Measurements from ENCODE around the gene AQP12A. TPM values are rescaled to one million over a fixed set of nuclear protein-coding genes. Genes with fewer than 3 reads are reported as not detected.

AQP12A gene
- total RNA-seq, 4 donors from 2014 or later, result not detected

- Histone ChIP-seq H3K27ac (no peak overlapping the region), H3K9me3 (no peaks in the 10 kb centered on the region), H3K27me3 (no peaks in the 10 kb centered on the region), H3K4me1 (no peaks in the 10 kb centered on the region), H3K36me3 (no peaks in the 10 kb centered on the region), H3K4me3 (replicated peaks in 1 of 3) (no peak overlapping the region)
- 65 to 87% methylated on average over 7 of the region's 7 CpGs for WGBS, 2 donors
- intact Hi-C loops (cut with DNase I), result no loop called here
- no peak for TF ChIP-seq CTCF (IDR thresholded peaks at IDR 0.05)
- no peak for TF ChIP-seq POLR2A (IDR thresholded peaks at IDR 0.05)
- DNase-seq, result no peak
Measured at GRCh38 chr2:240728827-240729226, 37.2 kb downstream of the AQP12A start.

DNA sequence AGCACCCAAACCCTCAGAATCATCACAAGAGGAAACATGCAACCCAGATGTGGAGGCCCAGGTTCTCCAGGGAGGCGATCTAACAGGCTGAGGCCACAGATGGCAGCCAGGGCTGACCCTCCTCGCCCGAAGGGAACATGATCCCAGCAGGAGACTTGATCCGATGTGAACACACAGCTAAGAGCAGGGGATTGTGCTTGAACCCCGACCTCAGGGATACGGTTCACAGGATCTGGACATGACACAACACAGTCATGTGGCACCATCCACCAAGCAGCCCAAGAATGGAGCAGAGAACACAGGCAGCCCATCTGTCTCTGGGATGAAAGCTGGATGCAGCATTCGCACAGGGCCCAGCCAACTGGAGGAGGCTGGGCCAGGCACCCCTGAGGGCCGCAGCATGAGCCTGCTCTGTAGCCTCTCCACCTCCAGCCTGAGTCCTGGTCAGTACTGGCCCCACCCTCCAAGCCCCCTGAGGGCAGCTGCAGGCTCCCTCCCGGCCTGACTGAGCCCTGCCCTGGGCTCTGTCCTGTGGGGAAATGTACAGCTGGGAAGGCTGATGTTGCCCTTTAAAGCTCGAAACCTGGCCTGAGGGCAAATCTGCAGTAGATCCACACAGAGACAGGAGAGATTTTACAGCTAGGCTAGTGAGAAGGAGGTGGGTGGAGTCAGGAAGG lies 39.0 kb downstream of the AQP12A start:
- intact Hi-C loops (cut with DNase I), result no loop called here
- Histone ChIP-seq H3K27ac (no peak overlapping the region), H3K36me3 (no peaks in the 10 kb centered on the region), H3K27me3 (no peaks in the 10 kb centered on the region), H3K9me3 (no peaks in the 10 kb centered on the region), H3K4me1 (no peaks in the 10 kb centered on the region), H3K4me3 (replicated peaks in 1 of 3) (no peak overlapping the region)
- TF ChIP-seq POLR2A (IDR thresholded peaks at IDR 0.05), result no peak
- TF ChIP-seq CTCF (IDR thresholded peaks at IDR 0.05), result no peak
- no peak for DNase-seq
- 80 to 88% methylated on average over 4 to 10 of the region's 10 CpGs for WGBS, 2 donors

GRCh38 chr2:240731178-240731545 lies 39.5 kb downstream of the AQP12A start:
- no peak overlapping the region for H3K27ac ChIP-seq
- H3K36me3 ChIP-seq, result no peaks in the 10 kb centered on the region
- H3K4me1 ChIP-seq, result no peaks in the 10 kb centered on the region
- no peak for TF ChIP-seq CTCF (IDR thresholded peaks at IDR 0.05)
- TF ChIP-seq POLR2A (IDR thresholded peaks at IDR 0.05), result no peak
- intact Hi-C loops (cut with DNase I), result no loop called here
- DNase-seq, result no peak
- no peaks in the 10 kb centered on the region for H3K27me3 ChIP-seq
- WGBS, 2 donors, result 45 to 67% methylated on average over 4 to 7 of the region's 9 CpGs
- no peak overlapping the region for H3K4me3 ChIP-seq (replicated peaks in 1 of 3)
- no peaks in the 10 kb centered on the region for H3K9me3 ChIP-seq

DNA sequence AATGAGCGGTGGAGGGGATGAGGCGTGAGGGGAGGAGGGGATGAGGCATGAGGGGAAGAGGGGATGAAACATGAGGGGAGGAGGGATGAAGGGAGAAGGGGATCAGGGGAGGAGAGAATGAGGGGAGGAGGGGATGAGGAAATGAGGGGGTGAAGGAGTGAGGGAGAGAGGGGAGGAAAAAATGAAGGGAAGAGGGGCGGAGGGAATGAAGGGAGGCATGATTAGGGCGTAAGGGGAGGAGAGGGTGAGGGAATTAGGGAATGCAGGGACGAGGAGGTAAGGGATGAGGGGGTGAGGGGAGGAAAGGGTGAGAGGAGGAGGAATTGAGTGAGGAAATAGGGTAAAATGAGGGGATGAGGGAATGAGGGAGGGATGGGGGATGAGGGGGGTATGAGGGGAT lies 40.5 kb downstream of the AQP12A start:
- Histone ChIP-seq H3K4me1 (no peaks in the 10 kb centered on the region), H3K4me3 (replicated peaks in 1 of 3) (no peak overlapping the region), H3K36me3 (no peaks in the 10 kb centered on the region), H3K27ac (no peak overlapping the region), H3K27me3 (no peaks in the 10 kb centered on the region), H3K9me3 (no peaks in the 10 kb centered on the region)
- TF ChIP-seq POLR2A (IDR thresholded peaks at IDR 0.05) (no peak), CTCF (IDR thresholded peaks at IDR 0.05) (no peak)
- 85 to 86% methylated on average over 5 of the region's 5 CpGs for WGBS, 2 donors
- DNase-seq, result no peak
- intact Hi-C loops (cut with DNase I), result no loop called here

DNA sequence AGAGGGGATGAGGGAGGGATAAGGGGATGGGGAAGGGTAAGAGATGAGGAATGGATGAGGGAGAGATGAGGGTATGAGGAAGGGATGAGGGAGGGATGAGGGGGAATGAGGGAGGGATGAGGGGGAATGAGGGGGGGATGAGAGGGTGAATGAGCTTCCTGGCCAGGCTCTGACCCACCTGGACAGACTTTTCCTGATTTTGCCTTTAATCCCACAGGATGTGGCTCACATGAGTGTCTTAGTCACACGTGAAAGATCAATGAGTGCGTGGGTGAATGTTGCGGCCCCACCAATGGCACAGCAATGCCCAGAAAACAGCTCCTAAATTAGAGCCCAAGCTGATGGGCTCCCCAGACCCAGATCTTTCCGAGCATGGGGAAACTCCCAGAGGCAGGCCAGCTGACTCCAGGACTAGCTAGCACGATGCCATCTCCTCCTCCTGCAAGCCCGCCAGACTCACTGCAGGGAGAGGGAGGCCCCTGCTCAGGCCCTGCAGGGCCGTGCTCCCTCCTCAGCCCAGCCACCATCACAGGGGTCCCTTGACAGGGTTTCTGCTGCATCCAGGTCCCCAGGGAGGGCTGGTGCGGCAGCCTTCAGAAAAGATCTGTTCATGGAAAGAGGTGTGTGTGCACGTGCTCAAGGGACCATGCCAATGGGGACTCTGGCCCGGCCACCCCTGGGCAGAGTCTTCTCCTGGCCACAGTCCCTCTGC lies 41.4 kb downstream of the AQP12A start:
- no peaks in the 10 kb centered on the region for H3K27me3 ChIP-seq
- no peak for DNase-seq
- 77 to 84% methylated on average over 5 to 6 of the region's 10 CpGs for WGBS, 2 donors
- no peak overlapping the region for H3K27ac ChIP-seq
- no peaks in the 10 kb centered on the region for H3K4me1 ChIP-seq
- no peaks in the 10 kb centered on the region for H3K36me3 ChIP-seq
- TF ChIP-seq CTCF (IDR thresholded peaks at IDR 0.05) (no peak), POLR2A (IDR thresholded peaks at IDR 0.05) (no peak)
- no peaks in the 10 kb centered on the region for H3K9me3 ChIP-seq
- intact Hi-C loops (cut with DNase I), result no loop called here
- no peak overlapping the region for H3K4me3 ChIP-seq (replicated peaks in 1 of 3)

All from thyroid gland (tissue), 4 donors.